PC-3 (cell line): Measurements from ENCODE around the gene ATP1A2.

Experiments
- EZH2 ChIP-seq: fragments of 300-600 bp; sonication (generic); IDR thresholded peaks from one replicate; pipeline ENCODE4 v1.6.1; 2017; ENCODE audit warnings: antibody characterized with exemption, mild to moderate bottlenecking, low read length; ENCODE audit not compliant: unreplicated experiment
- EZH2phosphoT487 ChIP-seq: fragments of 300-600 bp; sonication (generic); IDR thresholded peaks from 2 replicates; pipeline ENCODE4 v1.6.1; 2018; ENCODE audit warnings: mild to moderate bottlenecking, antibody characterized with exemption, low read length, borderline replicate concordance
- TF ChIP-seq, protein P1 (sequence below): fragments of 300-600 bp; sonication (generic); conservative IDR thresholded peaks from 2 replicates; pipeline ENCODE4 v1.5.1; 2017; ENCODE audit warnings: antibody characterized with exemption, low read depth, mild to moderate bottlenecking, low read length

DNA sequence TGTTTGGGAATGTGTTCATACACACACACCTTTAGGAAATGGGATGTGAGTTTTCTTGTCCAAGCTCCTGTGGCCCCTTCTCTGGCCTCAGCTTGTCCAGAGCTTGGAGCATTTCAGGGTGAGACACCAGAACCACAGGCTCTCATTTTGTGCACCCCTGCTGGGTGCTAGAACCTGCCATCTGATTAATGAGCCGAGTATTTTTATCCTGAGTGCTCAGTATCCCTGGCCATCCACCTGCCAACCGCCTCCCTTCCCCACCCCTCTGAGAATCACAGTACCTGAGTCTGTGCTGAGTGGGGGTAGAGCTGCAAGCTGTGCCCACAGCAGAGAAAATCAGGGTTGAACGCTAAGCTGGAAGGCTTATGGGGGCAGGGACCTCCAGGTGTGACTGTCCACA is 76.2 kb downstream of the ATP1A2 start:
- TF ChIP-seq EZH2 = no peak
- TF ChIP-seq, protein P1, sequence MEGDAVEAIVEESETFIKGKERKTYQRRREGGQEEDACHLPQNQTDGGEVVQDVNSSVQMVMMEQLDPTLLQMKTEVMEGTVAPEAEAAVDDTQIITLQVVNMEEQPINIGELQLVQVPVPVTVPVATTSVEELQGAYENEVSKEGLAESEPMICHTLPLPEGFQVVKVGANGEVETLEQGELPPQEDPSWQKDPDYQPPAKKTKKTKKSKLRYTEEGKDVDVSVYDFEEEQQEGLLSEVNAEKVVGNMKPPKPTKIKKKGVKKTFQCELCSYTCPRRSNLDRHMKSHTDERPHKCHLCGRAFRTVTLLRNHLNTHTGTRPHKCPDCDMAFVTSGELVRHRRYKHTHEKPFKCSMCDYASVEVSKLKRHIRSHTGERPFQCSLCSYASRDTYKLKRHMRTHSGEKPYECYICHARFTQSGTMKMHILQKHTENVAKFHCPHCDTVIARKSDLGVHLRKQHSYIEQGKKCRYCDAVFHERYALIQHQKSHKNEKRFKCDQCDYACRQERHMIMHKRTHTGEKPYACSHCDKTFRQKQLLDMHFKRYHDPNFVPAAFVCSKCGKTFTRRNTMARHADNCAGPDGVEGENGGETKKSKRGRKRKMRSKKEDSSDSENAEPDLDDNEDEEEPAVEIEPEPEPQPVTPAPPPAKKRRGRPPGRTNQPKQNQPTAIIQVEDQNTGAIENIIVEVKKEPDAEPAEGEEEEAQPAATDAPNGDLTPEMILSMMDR = no peak
- no peak for TF ChIP-seq EZH2phosphoT487
